Hepatocyte (in vitro differentiated cells): Measurements from ENCODE around the gene CCDC137.

Experiments used
- EZH2 ChIP-seq: fragments of 200-600 bp; sonication (generic); IDR thresholded peaks from 2 replicates; pipeline ENCODE4 v1.6.1; 2016; ENCODE audit warnings: antibody characterized with exemption, mild to moderate bottlenecking, borderline replicate concordance
- EZH2phosphoT487 ChIP-seq: fragments of 200-600 bp; sonication (generic); IDR thresholded peaks from one replicate; pipeline ENCODE4 v1.6.1; 2018; ENCODE audit warnings: antibody characterized with exemption, mild to moderate bottlenecking, low read depth, moderate library complexity; ENCODE audit not compliant: unreplicated experiment, severe bottlenecking
- TF ChIP-seq, protein P1 (sequence below): fragments of 200-600 bp; sonication (generic); IDR thresholded peaks from 2 replicates; pipeline ENCODE4 v1.5.1; 2016; ENCODE audit warnings: antibody characterized with exemption, mild to moderate bottlenecking; ENCODE audit not compliant: poor library complexity

DNA sequence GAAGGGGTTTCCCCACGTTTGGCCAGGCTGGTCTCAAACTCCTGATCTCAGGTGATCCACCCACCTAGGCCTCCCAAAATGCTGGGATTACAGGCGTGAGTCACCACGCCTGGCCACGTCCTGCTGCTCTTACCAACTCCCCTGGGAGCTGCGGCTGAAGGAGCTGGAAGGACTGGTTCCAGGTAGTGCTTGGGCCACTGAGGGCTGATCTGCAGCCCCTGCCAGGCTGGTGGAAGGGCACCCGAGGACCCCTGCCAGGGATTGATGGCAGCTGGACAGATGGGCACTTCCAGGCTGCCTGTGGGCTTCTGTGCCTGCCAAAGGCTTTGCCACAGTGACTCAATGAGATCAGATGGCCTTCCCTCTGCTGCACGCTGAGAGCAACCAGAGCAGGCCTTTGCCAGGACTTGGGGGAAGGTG is 2.5 kb upstream of the CCDC137 start:
- TF ChIP-seq, protein P1, sequence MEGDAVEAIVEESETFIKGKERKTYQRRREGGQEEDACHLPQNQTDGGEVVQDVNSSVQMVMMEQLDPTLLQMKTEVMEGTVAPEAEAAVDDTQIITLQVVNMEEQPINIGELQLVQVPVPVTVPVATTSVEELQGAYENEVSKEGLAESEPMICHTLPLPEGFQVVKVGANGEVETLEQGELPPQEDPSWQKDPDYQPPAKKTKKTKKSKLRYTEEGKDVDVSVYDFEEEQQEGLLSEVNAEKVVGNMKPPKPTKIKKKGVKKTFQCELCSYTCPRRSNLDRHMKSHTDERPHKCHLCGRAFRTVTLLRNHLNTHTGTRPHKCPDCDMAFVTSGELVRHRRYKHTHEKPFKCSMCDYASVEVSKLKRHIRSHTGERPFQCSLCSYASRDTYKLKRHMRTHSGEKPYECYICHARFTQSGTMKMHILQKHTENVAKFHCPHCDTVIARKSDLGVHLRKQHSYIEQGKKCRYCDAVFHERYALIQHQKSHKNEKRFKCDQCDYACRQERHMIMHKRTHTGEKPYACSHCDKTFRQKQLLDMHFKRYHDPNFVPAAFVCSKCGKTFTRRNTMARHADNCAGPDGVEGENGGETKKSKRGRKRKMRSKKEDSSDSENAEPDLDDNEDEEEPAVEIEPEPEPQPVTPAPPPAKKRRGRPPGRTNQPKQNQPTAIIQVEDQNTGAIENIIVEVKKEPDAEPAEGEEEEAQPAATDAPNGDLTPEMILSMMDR, result no peak
- TF ChIP-seq EZH2 (no peak), EZH2phosphoT487 (no peak)
